Upper lobe of left lung (tissue), 4 donors: ENCODE data around the gene CLTB.

Experiments used
- CTCF ChIP-seq, 6 experiments: fragments of 450-650 bp in 4 of 6; fragments of 200-600 bp in 2 of 6; sonication (generic) in 2 of 6; IDR thresholded peaks; one replicate each; pipeline ENCODE4 v1.5.1; 2016 to 2019; ENCODE audit warnings: antibody characterized with exemption in 6 of 6
- EP300 ChIP-seq, 4 donors: sonication (generic); formaldehyde crosslinking; IDR thresholded peaks; one replicate each; pipeline ENCODE4 v1.5.1; 2017; ENCODE audit warnings: antibody characterized with exemption in 4 of 4, control low read depth in 2 of 4
- POLR2A ChIP-seq, 4 donors: fragments of 450-650 bp; IDR thresholded peaks; one replicate each; pipeline ENCODE4 v1.5.1; 2016 to 2017; ENCODE audit warnings: antibody characterized with exemption in 4 of 4, mild to moderate bottlenecking in 2 of 4
- POLR2AphosphoS5 ChIP-seq, 2 donors: sonication (generic); formaldehyde crosslinking; IDR thresholded peaks; one replicate each; pipeline ENCODE4 v1.5.1; 2017; ENCODE audit warnings: antibody characterized with exemption in 2 of 2

GRCh38 chr5:176407456-176408251 is 8.7 kb downstream of the CLTB start:
- no peak for TF ChIP-seq CTCF (IDR thresholded peaks at IDR 0.05)
- TF ChIP-seq EP300 (IDR thresholded peaks at IDR 0.05), result no peak
- TF ChIP-seq POLR2A (IDR thresholded peaks at IDR 0.05), result no peak
- TF ChIP-seq POLR2AphosphoS5 (IDR thresholded peaks at IDR 0.05), result no peak
